NCI-H2196 (cell line): ENCODE results near the gene KATNB1.

Experiments
- DNase-seq: peaks from one replicate; lab custom pipeline; 2025; ENCODE audit not compliant: unreplicated experiment; lab: John Stamatoyannopoulos, UW

Gene KATNB1

GRCh38 chr16:57803134-57803990 lies 67.8 kb downstream of the KATNB1 start:
- DNase-seq: no peak

GRCh38 chr16:57804111-57804837 lies 68.7 kb downstream of the KATNB1 start:
- DNase-seq: no peak

GRCh38 chr16:57805176-57805575 lies 69.6 kb downstream of the KATNB1 start:
- no peak for DNase-seq
